SK-N-SH treated with all-trans-retinoic acid at 6 μM for 48 hours (cell line): ENCODE data around the gene ZNF670.

ENCODE experiments used
- ARNTL ChIP-seq: fragments of 450-650 bp; formaldehyde crosslinking; IDR thresholded peaks from 2 replicates; pipeline ENCODE4 v1.5.0; 2020; ENCODE audit warnings: low read depth, mild to moderate bottlenecking, moderate library complexity, borderline replicate concordance
- SNAI2 ChIP-seq: fragments of 250-450 bp; sonication (Bioruptor Pico); IDR thresholded peaks from 2 replicates; pipeline ENCODE4 v1.5.0; 2020; ENCODE audit warnings: mild to moderate bottlenecking, moderate library complexity
- ZC3H10 ChIP-seq: fragments of 250-450 bp; sonication (Bioruptor Pico); IDR thresholded peaks from 2 replicates; pipeline ENCODE4 v1.5.1; 2021; ENCODE audit warnings: mild to moderate bottlenecking, moderate library complexity
- ZFP3 ChIP-seq: fragments of 250-450 bp; sonication (Bioruptor Pico); IDR thresholded peaks from 2 replicates; pipeline ENCODE4 v1.5.0; 2020; ENCODE audit warnings: mild to moderate bottlenecking, moderate library complexity
- ZFP30 ChIP-seq: fragments of 450-650 bp; formaldehyde crosslinking; IDR thresholded peaks from 2 replicates; pipeline ENCODE4 v1.5.0; 2022; ENCODE audit warnings: mild to moderate bottlenecking, moderate library complexity
- TF ChIP-seq, protein P1 (sequence below): fragments of 250-450 bp; sonication (Bioruptor Pico); IDR thresholded peaks from 2 replicates; pipeline ENCODE4 v1.8.0; 2021; ENCODE audit warnings: low read depth, mild to moderate bottlenecking, moderate library complexity, borderline replicate concordance

DNA sequence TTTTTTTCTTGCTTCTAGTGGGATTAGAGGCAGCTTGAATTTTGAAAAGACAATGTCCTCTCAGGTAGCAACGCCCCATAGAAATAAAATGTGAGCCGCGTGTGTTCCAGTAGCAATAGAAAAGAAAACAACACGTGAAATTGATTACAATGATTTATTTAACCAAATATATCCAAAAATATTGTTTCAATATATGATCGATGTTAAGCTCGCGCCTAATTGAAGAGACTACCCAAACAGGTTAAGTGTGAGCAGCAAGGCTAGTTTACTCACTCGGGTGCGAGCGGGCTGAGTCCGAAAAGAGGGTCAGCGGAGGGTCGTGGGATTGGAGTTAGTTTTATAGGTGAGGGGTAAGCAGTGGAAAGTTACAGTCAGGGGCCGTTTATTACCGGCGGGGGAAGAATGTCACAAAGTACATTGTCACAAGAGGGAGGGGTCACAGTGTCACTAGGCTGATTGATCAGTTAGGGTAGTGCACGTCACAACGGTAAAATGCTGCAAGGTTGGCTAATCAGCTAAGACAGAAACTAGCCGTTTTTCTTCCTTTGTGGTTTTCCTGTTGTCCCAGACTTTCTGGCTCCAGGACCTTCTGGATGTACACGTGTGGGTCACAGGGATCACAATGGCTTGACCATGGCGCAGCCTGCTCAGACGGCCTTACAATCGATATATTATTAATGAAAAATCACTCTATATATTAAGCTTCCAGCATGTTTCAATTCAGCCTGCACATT lies 697 bp upstream of the ZNF670 start:
- no peak for TF ChIP-seq ZFP3 (CRISPR knock-in tag)
- no peak for TF ChIP-seq ZC3H10 (CRISPR knock-in tag)
- TF ChIP-seq, protein P1, sequence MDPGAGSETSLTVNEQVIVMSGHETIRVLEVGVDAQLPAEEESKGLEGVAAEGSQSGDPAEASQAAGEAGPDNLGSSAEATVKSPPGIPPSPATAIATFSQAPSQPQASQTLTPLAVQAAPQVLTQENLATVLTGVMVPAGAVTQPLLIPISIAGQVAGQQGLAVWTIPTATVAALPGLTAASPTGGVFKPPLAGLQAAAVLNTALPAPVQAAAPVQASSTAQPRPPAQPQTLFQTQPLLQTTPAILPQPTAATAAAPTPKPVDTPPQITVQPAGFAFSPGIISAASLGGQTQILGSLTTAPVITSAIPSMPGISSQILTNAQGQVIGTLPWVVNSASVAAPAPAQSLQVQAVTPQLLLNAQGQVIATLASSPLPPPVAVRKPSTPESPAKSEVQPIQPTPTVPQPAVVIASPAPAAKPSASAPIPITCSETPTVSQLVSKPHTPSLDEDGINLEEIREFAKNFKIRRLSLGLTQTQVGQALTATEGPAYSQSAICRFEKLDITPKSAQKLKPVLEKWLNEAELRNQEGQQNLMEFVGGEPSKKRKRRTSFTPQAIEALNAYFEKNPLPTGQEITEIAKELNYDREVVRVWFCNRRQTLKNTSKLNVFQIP (CRISPR knock-in tag), result no peak
- no peak for TF ChIP-seq SNAI2
- no peak for TF ChIP-seq ARNTL (CRISPR knock-in tag)
- TF ChIP-seq ZFP30 (CRISPR knock-in tag), result no peak
